HepG2 (cell line): ENCODE measurements around the gene MALRD1. TPM values are rescaled to one million over a fixed set of nuclear protein-coding genes. Genes with fewer than 3 reads are reported as not detected.

Source experiments
- ATAC-seq: fragments of 200-7000 bp; cut with Tn5 transposase; 3 replicates; pipeline ENCODE4 v1.9.1; 2020; ENCODE audit warnings: mild to moderate bottlenecking, moderate library complexity
- BruUV-seq: library from RNA; stranded (reverse); fragments of 400-500 nt; replicated peaks from 2 replicates; lab custom pipeline; 2021; lab: Mats Ljungman, UMichigan
- CTCF ChIA-PET: fragments of 300-600 bp; formaldehyde crosslinking; extraction: SDS; loops from one replicate; lab custom pipeline; 2021; ENCODE audit warnings: low total read pairs, inconsistent platforms, low intra/inter-chr PET ratio; lab: Yijun Ruan, JAX
- POLR2A ChIA-PET: fragments of 350-600 bp; sonication (Branson Sonifier 250); formaldehyde crosslinking; loops from one replicate; lab custom pipeline; 2020; ENCODE audit warnings: antibody characterized with exemption, inconsistent platforms; lab: Yijun Ruan, JAX
- DNase-seq: peaks from one replicate; pipeline ENCODE4 v3.0.0-alpha.2; 2015; ENCODE audit warnings: low spot score
- FAIRE-seq: peaks from 3 replicates; lab custom pipeline; 2011; peaks lifted over from hg19 to GRCh38; lab: Jason Lieb, UNC
- H2AFZ ChIP-seq: one replicate; pipeline ENCODE4 v1.6.1; 2011; ENCODE audit warnings: low read length, inconsistent platforms
- H3K27ac ChIP-seq: fragments of 300-600 bp; 3 replicates; pipeline ENCODE4 v1.8.0; 2011; ENCODE audit warnings: mixed run types, mild to moderate bottlenecking, mixed read lengths, low read length, inconsistent platforms; ENCODE audit not compliant: insufficient read depth; ENCODE audit errors: extremely low read length
- H3K27me3 ChIP-seq, 2 experiments: fragments of 200-600 bp in 1 of 2; 2 replicates in 1 of 2; 3 replicates in 1 of 2; pipeline versions ENCODE4 v1.6.0 to v1.8.0; 2011; ENCODE audit warnings: low read length in 2 of 2, mild to moderate bottlenecking in 2 of 2, moderate library complexity in 2 of 2, inconsistent platforms in 1 of 2; ENCODE audit not compliant: insufficient read depth in 2 of 2, control insufficient read depth in 1 of 2
- H3K36me3 ChIP-seq, 2 experiments: fragments of 200-600 bp in 1 of 2; replicated peaks in 1 of 2; 2 replicates in 1 of 2; 3 replicates in 1 of 2; pipeline versions ENCODE4 v1.5.1 to v1.8.0; 2011; ENCODE audit warnings: low read length in 2 of 2, inconsistent platforms in 1 of 2; ENCODE audit not compliant: insufficient read depth in 2 of 2, control insufficient read depth in 1 of 2
- H3K4me1 ChIP-seq: 2 replicates; pipeline ENCODE4 v1.5.1; 2012; ENCODE audit warnings: low read length, inconsistent platforms; ENCODE audit not compliant: insufficient read depth
- H3K4me2 ChIP-seq: 2 replicates; pipeline ENCODE4 v1.6.0; 2011; ENCODE audit warnings: low read depth, low read length, inconsistent platforms
- H3K4me3 ChIP-seq, 3 experiments: fragments of 200-600 bp in 1 of 3; sonication (generic), shearing (Covaris generic) in 1 of 3; replicated peaks in 1 of 3; 2 replicates each; pipeline ENCODE4 v1.5.1; 2011 to 2016; ENCODE audit warnings: low read length in 3 of 3, inconsistent platforms in 2 of 3, low read depth in 2 of 3, mild to moderate bottlenecking in 2 of 3, control low read depth in 1 of 3, mixed read lengths in 1 of 3; ENCODE audit not compliant: insufficient read depth in 1 of 3
- H3K79me2 ChIP-seq: one replicate; pipeline ENCODE4 v1.6.1; 2011; ENCODE audit warnings: low read length, inconsistent platforms; ENCODE audit not compliant: insufficient read depth
- H3K9ac ChIP-seq: 2 replicates; pipeline ENCODE4 v1.6.0; 2011; ENCODE audit warnings: mild to moderate bottlenecking, low read depth, low read length, inconsistent platforms; ENCODE audit not compliant: insufficient read depth
- H3K9me3 ChIP-seq: 2 replicates; pipeline ENCODE4 v1.5.1; 2012; ENCODE audit warnings: mild to moderate bottlenecking, low read length
- H4K20me1 ChIP-seq: 2 replicates; pipeline ENCODE4 v1.6.0; 2011; ENCODE audit warnings: inconsistent platforms, mild to moderate bottlenecking, low read length, moderate library complexity; ENCODE audit not compliant: insufficient read depth
- ARNTL ChIP-seq: sonication (generic); formaldehyde crosslinking; IDR thresholded peaks from 2 replicates; pipeline ENCODE4 v1.4.0; 2020; ENCODE audit warnings: mild to moderate bottlenecking, missing genetic modification reagents
- ATM ChIP-seq: fragments of 450-650 bp; IDR thresholded peaks from 2 replicates; pipeline ENCODE4 v1.7.1; 2017; ENCODE audit warnings: mild to moderate bottlenecking, borderline replicate concordance
- DMAP1 ChIP-seq: IDR thresholded peaks from 2 replicates; pipeline ENCODE4 v1.6.1; 2016
- GLI4 ChIP-seq: sonication (generic); formaldehyde crosslinking; IDR thresholded peaks from 2 replicates; pipeline ENCODE4 v1.5.1; 2020; ENCODE audit warnings: missing genetic modification reagents, mild to moderate bottlenecking, moderate library complexity, borderline replicate concordance
- HNRNPUL1 ChIP-seq: fragments of 200-400 bp; formaldehyde crosslinking; IDR thresholded peaks from 2 replicates; pipeline ENCODE4 v1.6.1; 2017; ENCODE audit warnings: low read depth, mild to moderate bottlenecking, low read length, moderate library complexity
- ISL2 ChIP-seq: sonication (generic); formaldehyde crosslinking; IDR thresholded peaks from 2 replicates; pipeline ENCODE4 v1.5.0; 2020; ENCODE audit warnings: missing genetic modification reagents
- JUN ChIP-seq: sonication (generic); formaldehyde crosslinking; IDR thresholded peaks from 2 replicates; pipeline ENCODE4 v1.4.0; 2020; ENCODE audit warnings: mild to moderate bottlenecking, missing genetic modification reagents
- KLF15 ChIP-seq: sonication (generic); formaldehyde crosslinking; IDR thresholded peaks from 2 replicates; pipeline ENCODE4 v1.8.1; 2023; ENCODE audit warnings: borderline replicate concordance, mild to moderate bottlenecking, inconsistent platforms, missing genetic modification reagents, mixed read lengths
- RARG ChIP-seq: sonication (generic); formaldehyde crosslinking; IDR thresholded peaks from 2 replicates; pipeline ENCODE4 v1.4.0; 2020; ENCODE audit warnings: low read depth, mild to moderate bottlenecking, missing genetic modification reagents
- RBM22 ChIP-seq: fragments of 200-400 bp; formaldehyde crosslinking; optimal IDR thresholded peaks from 2 replicates; pipeline ENCODE3; 2017; ENCODE audit warnings: mild to moderate bottlenecking, low read length, moderate library complexity
- RFX3 ChIP-seq: IDR thresholded peaks from 2 replicates; pipeline ENCODE4 v1.6.1; 2016; ENCODE audit warnings: missing biosample characterization, missing genetic modification reagents
- ZBTB7B ChIP-seq: sonication (generic); formaldehyde crosslinking; IDR thresholded peaks from 2 replicates; pipeline ENCODE4 v1.4.0; 2020; ENCODE audit warnings: missing genetic modification reagents
- ZNF430 ChIP-seq: sonication (generic); formaldehyde crosslinking; IDR thresholded peaks from 2 replicates; pipeline ENCODE4 v1.9.0; 2021; ENCODE audit warnings: mild to moderate bottlenecking, missing genetic modification reagents
- ZNF468 ChIP-seq: sonication (generic); formaldehyde crosslinking; IDR thresholded peaks from 2 replicates; pipeline ENCODE4 v1.8.0; 2022; ENCODE audit warnings: mild to moderate bottlenecking, moderate library complexity, missing genetic modification reagents
- ZNF629 ChIP-seq: sonication (generic); formaldehyde crosslinking; conservative IDR thresholded peaks from 2 replicates; pipeline ENCODE4 v1.5.0; 2020; ENCODE audit warnings: missing genetic modification reagents
- ZSCAN30 ChIP-seq: sonication (generic); formaldehyde crosslinking; IDR thresholded peaks from 2 replicates; pipeline ENCODE4 v1.5.0; 2020; ENCODE audit warnings: mild to moderate bottlenecking, missing genetic modification reagents
- WGBS: methylation state at CpG from one replicate; pipeline ENCODE4 v1.1.6; 2017; ENCODE audit warnings: low lambda C conversion rate; 5-methylcytosine and 5-hydroxymethylcytosine counted together
- in situ Hi-C: cut with HindIII; loops from 2 replicates; pipeline ENCODE4 v1.10.0; 2017; ENCODE audit warnings: low pct_unique_long_range_greater_than_20kb; ENCODE audit not compliant: extremely low pct_ligation_motif_present
- intact Hi-C: fragments of 100-400 bp; cut with micrococcal nuclease; formaldehyde crosslinking; loops from one replicate; pipeline ENCODE4 v1.10.0; 2022; ENCODE audit not compliant: unreplicated experiment
- polyA plus RNA-seq, 8 experiments: library from polyadenylated mRNA; depleted of rRNA in 3 of 8; stranded (reverse) in 7 of 8; unstranded in 1 of 8; fragments of >200 nt; fragmentation: Illumina TruSeq in 4 of 8; extraction: Trizol in 4 of 8; gene quantifications; 2 replicates each; pipeline versions ENCODE4 v1.2.1 to v1.2.3, GENCODE V29; 2011 to 2016; ENCODE audit warnings: low read depth in 4 of 8, missing spikeins in 1 of 8, mixed read lengths in 1 of 8; ENCODE audit not compliant: insufficient read depth in 1 of 8
- total RNA-seq, 5 experiments: library from RNA; depleted of rRNA; stranded (reverse); fragments of >200 nt; fragmentation: Illumina TruSeq; extraction: Trizol; gene quantifications; 2 replicates each; pipeline ENCODE4 v1.2.3, GENCODE V29; 2016; ENCODE audit warnings: low read depth in 1 of 5
- TF ChIP-seq, protein P1 (sequence below): sonication (generic); formaldehyde crosslinking; IDR thresholded peaks from 2 replicates; pipeline ENCODE4 v1.8.1; 2022; ENCODE audit warnings: low read depth, mild to moderate bottlenecking, missing genetic modification reagents

The MALRD1 gene
- total and polyA plus RNA-seq, 2 of the 13 experiments (the other 11 are each of a cell fraction or from before 2014, with no cell fraction given) = 5.7 to 15.4 TPM

DNA sequence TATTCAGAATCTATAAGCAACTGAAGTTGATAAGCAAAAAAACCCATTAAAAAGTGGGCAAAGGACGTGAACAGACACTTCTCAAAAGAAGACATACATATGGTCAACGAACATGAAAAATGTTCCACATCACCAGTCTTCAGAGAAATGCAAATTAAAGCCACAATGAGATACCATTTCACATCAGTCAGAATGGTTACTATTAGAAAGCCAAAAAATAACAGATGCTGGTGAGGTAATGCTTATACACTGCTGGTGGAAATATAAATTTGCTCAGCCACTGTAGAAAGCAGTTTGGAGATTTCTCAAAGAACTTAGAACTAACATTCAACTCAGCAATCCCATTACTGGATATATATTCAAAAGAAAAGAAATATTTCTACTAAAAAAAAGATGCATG, 434.8 kb downstream of the MALRD1 start:
- in situ Hi-C loops (no loop called here), intact Hi-C loops (no loop called here)
- CTCF ChIA-PET = no interaction called here
- Histone ChIP-seq H3K4me3 (no peak overlapping the region), H3K79me2 (no peaks in the 10 kb centered on the region), H3K27ac (no peak overlapping the region), H3K9me3 (no peaks in the 10 kb centered on the region), H3K4me1 (no peaks in the 10 kb centered on the region), H4K20me1 (no peaks in the 10 kb centered on the region), H2AFZ (no peak overlapping the region), H3K27me3 (no peaks in the 10 kb centered on the region), H3K4me2 (no peak overlapping the region), H3K9ac (no peak overlapping the region), H3K36me3 (no peaks in the 10 kb centered on the region)
- ATAC-seq (no peak), DNase-seq (no peak), FAIRE-seq (no peak)
- TF ChIP-seq ZBTB7B (CRISPR knock-in tag) (no peak), ZNF629 (CRISPR knock-in tag) (no peak), ATM (no peak), HNRNPUL1 (no peak), ZSCAN30 (no peak), DMAP1 (CRISPR knock-in tag) (no peak), ZNF430 (no peak), JUN (CRISPR knock-in tag) (no peak), ARNTL (CRISPR knock-in tag) (no peak), ISL2 (no peak), RBM22 (no peak), KLF15 (CRISPR knock-in tag) (no peak), RARG (CRISPR knock-in tag) (no peak), ZNF468 (CRISPR knock-in tag) (no peak), RFX3 (CRISPR knock-in tag) (no peak), GLI4 (CRISPR knock-in tag) (no peak)
- TF ChIP-seq, protein P1, sequence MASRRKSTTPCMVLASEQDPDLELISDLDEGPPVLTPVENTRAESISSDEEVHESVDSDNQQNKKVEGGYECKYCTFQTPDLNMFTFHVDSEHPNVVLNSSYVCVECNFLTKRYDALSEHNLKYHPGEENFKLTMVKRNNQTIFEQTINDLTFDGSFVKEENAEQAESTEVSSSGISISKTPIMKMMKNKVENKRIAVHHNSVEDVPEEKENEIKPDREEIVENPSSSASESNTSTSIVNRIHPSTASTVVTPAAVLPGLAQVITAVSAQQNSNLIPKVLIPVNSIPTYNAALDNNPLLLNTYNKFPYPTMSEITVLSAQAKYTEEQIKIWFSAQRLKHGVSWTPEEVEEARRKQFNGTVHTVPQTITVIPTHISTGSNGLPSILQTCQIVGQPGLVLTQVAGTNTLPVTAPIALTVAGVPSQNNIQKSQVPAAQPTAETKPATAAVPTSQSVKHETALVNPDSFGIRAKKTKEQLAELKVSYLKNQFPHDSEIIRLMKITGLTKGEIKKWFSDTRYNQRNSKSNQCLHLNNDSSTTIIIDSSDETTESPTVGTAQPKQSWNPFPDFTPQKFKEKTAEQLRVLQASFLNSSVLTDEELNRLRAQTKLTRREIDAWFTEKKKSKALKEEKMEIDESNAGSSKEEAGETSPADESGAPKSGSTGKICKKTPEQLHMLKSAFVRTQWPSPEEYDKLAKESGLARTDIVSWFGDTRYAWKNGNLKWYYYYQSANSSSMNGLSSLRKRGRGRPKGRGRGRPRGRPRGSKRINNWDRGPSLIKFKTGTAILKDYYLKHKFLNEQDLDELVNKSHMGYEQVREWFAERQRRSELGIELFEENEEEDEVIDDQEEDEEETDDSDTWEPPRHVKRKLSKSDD = no peak
- POLR2A ChIA-PET = no interaction called here
- 27% methylated on average over 2 of the region's 2 CpGs for WGBS
- BruUV-seq = no TSS peak
